GM18873 (cell line): ENCODE measurements around the gene TMEM63A.
"Not testable (repeated sequence)": the region's sequence is repeated elsewhere in the genome, so short reads cannot be mapped to it uniquely, and the experiment has no call there.

ENCODE experiments used
- ATAC-seq: cut with Tn5 transposase; IDR thresholded peaks from one replicate; pipeline ENCODE4 v1.9.1; 2021; ENCODE audit warnings: mild to moderate bottlenecking, moderate library complexity, moderate number of reproducible peaks; ENCODE audit not compliant: unreplicated experiment, low FRiP score

The TMEM63A gene

DNA sequence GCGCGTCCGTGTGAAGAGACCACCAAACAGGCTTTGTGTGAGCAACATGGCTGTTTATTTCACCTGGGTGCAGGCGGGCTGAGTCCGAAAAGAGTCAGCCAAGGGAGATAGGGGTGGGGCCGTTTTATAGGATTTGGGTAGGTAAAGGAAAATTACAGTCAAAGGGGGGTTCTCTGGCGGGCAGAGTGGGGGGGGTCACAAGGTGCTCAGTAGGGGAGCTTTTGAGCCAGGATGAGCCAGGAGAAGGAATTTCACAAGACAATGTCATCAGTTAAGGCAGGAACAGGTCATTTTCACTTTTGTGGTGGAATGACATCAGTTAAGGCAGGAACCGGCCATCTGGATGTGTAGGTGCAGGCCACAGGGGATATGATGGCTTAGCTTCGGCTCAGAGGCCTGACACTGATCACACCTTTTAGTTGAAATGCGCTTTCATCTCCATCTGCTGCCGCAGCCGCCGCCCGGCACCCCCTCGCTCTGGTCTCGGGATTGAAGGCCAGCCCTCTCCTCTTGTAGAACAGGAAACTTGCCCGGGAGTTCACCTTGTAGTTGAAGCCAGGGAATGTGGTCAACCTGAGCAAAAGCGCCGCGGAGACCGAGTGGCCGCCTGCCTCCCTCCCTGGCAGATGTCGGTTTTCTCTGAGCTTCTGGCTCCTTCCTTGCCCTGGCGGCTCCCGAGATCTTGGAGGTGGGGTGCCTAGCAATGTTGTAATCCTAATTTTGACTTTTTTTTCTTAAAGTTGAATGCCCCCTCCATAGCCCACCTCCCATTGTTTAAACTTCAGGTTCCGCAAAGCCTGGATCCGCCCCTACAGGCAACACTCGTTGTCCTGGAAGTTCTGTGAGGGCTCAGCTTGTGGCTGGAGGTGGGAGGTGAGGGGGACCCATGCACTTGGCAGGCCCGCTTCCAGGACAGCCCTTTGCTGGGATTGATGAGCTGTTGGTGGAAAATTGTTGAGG is 71.3 kb downstream of the TMEM63A start:
- not testable (repeated sequence) for ATAC-seq

- ATAC-seq, result peak; percentile 88
Measured at GRCh38 chr1:225809842-225810578, 72.2 kb downstream of the TMEM63A start, which contains the start of gene EPHX1. Gene EPHX1, plus strand, starts transcription at chr1:225810124. Its CDS starts 18,606 bp downstream, at chr1:225828730.

- no peak for ATAC-seq
Measured at GRCh38 chr1:225808136-225808535, 74.0 kb downstream of the TMEM63A start.

DNA sequence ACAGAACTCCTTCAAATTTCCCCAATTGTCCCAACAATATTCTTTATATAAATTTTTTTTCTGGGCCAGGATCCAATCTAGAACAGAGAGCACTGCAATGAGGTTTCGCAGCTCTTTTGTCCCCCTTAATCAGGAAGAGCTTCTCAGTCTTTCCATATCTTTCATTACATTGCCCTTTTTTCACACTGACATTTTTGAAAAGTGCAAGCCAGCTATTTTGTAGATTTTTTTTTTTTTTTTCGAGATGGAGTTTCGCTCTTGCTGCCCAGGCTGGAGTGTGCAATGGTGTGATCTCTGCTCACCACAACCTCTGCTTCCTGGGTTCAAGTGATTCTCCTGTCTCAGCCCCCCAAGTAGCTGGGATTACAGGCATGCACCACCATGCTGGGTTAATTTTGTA is 75.4 kb downstream of the TMEM63A start:
- not testable (repeated sequence) for ATAC-seq

- ATAC-seq, result no peak
Measured at GRCh38 chr1:225806249-225806648, 75.9 kb downstream of the TMEM63A start.

DNA sequence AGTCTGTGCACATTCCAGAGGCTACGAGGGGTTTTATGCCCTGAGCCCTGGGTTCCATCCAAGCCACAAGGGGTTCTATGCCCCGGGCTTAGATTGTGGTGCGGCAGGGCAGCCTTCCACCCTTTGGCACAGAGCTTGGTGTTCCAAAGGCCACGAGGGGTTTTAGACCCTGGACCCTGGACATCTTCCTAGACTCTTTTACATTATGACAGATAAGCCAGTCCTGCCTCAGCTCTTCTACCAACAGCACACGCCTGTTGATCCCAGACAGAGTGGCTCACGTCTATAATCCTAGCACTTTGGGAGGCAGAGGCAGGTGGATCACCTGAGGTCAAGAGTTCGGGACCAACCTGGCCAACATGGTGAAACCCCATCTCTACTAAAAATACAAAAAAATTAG is 81.0 kb downstream of the TMEM63A start:
- not testable (repeated sequence) for ATAC-seq

GRCh38 chr1:225796097-225796496 is 86.1 kb downstream of the TMEM63A start:
- not testable (repeated sequence) for ATAC-seq
